Mammary epithelial cell (primary cell): Measurements from ENCODE around the gene SMARCC1.

Experiments
- CTCF ChIP-seq, 2 donors: IDR thresholded peaks in 1 of 2; conservative IDR thresholded peaks in 1 of 2; 2 replicates each; pipeline ENCODE4 v1.5.1; 2011 to 2012; ENCODE audit warnings: inconsistent platforms in 2 of 2, low read length in 2 of 2, mild to moderate bottlenecking in 2 of 2, control low read depth in 1 of 2, low read depth in 1 of 2; ENCODE audit not compliant: insufficient read depth in 1 of 2; ENCODE audit errors: extremely low read depth in 1 of 2
- EZH2 ChIP-seq: IDR thresholded peaks from 2 replicates; pipeline ENCODE4 v1.6.1; 2012; ENCODE audit warnings: low read length, inconsistent platforms, borderline replicate concordance

GRCh38 chr3:47622671-47623461 lies 158.8 kb downstream of the SMARCC1 start:
- TF ChIP-seq CTCF (conservative IDR thresholded peaks at IDR 0.05 in 1 of 2, IDR thresholded peaks at IDR 0.05 in 1 of 2; ENCODE audit: extremely low read depth in 1 of 2, insufficient read depth in 1 of 2, low read depth in 1 of 2, low read length in 2 of 2), result no peak
- TF ChIP-seq EZH2, result no peak
